AML-193 (cell line): Measurements from ENCODE around the gene GUK1.
"Not testable (repeated sequence)": the region's sequence is repeated elsewhere in the genome, so short reads cannot be mapped to it uniquely, and the experiment has no call there.

Experiments used
- DNase-seq, 2 experiments: peaks; one replicate each; lab custom pipeline; 2025; lab: John Stamatoyannopoulos, UW

GUK1 gene

GRCh38 chr1:228177183-228177475 is 37.0 kb downstream of the GUK1 start:
- no peak for DNase-seq

GRCh38 chr1:228177721-228178710 is 37.9 kb downstream of the GUK1 start:
- DNase-seq: no peak

GRCh38 chr1:228178737-228179684 is 38.9 kb downstream of the GUK1 start:
- DNase-seq: no peak

- DNase-seq: peak; percentile 8 to 11
These were observed 40.3 kb downstream of the GUK1 start for GRCh38 chr1:228180271-228180958.

GRCh38 chr1:228180959-228181644 is 41.0 kb downstream of the GUK1 start:
- no peak for DNase-seq

GRCh38 chr1:228181645-228182034 is 41.6 kb downstream of the GUK1 start:
- DNase-seq: no peak

GRCh38 chr1:228182296-228183030 is 42.4 kb downstream of the GUK1 start:
- no peak for DNase-seq

GRCh38 chr1:228184152-228184551 is 44.1 kb downstream of the GUK1 start:
- no peak for DNase-seq

- DNase-seq: no peak
These were observed 45.5 kb downstream of the GUK1 start for GRCh38 chr1:228185641-228185965.

GRCh38 chr1:228188249-228188648 is 48.2 kb downstream of the GUK1 start:
- not testable (repeated sequence) for DNase-seq

GRCh38 chr1:228190182-228190581 is 50.1 kb downstream of the GUK1 start:
- no peak for DNase-seq

- no peak for DNase-seq
These were observed 50.7 kb downstream of the GUK1 start for GRCh38 chr1:228190778-228191177.

GRCh38 chr1:228194436-228194835 is 54.4 kb downstream of the GUK1 start:
- DNase-seq: no peak

- no peak for DNase-seq
These were observed 55.1 kb downstream of the GUK1 start for GRCh38 chr1:228194921-228195812.

GRCh38 chr1:228197555-228198147 is 57.6 kb downstream of the GUK1 start:
- DNase-seq: no peak
